Kidney (tissue), 14 donors: Measurements from ENCODE around the gene NRIP3. TPM values are rescaled to one million over a fixed set of nuclear protein-coding genes. Genes with fewer than 3 reads are reported as not detected.
"Not testable (repeated sequence)": the region's sequence is repeated elsewhere in the genome, so short reads cannot be mapped to it uniquely, and the experiment has no call there.

ENCODE experiments used
- DNase-seq, 5 donors: peaks; one replicate each; pipeline ENCODE4 v3.0.0-alpha.2; 2013 to 2020
- FAIRE-seq: peaks from 2 replicates; lab custom pipeline; 2012; peaks lifted over from hg19 to GRCh38; lab: Jason Lieb, UNC
- H3K27ac ChIP-seq, 2 donors: one replicate each; pipeline ENCODE4 v1.7.0; 2013; ENCODE audit warnings: low read depth in 2 of 2, low read length in 2 of 2, inconsistent platforms in 1 of 2
- H3K27me3 ChIP-seq: one replicate; pipeline ENCODE4 v1.7.1; 2013; ENCODE audit warnings: low read length, inconsistent platforms; ENCODE audit not compliant: control insufficient read depth, insufficient read depth
- H3K36me3 ChIP-seq, 3 donors: one replicate each; pipeline versions ENCODE4 v1.7.0 to v1.7.1; 2013; ENCODE audit warnings: low read length in 3 of 3, control low read depth in 1 of 3, inconsistent platforms in 1 of 3; ENCODE audit not compliant: insufficient read depth in 3 of 3, control insufficient read depth in 2 of 3
- H3K4me1 ChIP-seq, 3 donors: one replicate each; pipeline versions ENCODE4 v1.7.0 to v1.7.1; 2013; ENCODE audit warnings: low read length in 3 of 3, inconsistent platforms in 1 of 3, low read depth in 1 of 3; ENCODE audit not compliant: control insufficient read depth in 2 of 3, insufficient read depth in 2 of 3
- H3K4me3 ChIP-seq, 3 donors: one replicate each; pipeline versions ENCODE4 v1.7.0 to v1.8.1; 2013; ENCODE audit warnings: low read length in 3 of 3, control low read depth in 1 of 3, inconsistent platforms in 1 of 3
- H3K9ac ChIP-seq, 3 donors: one replicate each; pipeline versions ENCODE4 v1.7.0 to v1.7.1; 2013; ENCODE audit warnings: low read length in 3 of 3, control low read depth in 1 of 3, inconsistent platforms in 1 of 3
- H3K9me3 ChIP-seq, 3 donors: one replicate each; pipeline versions ENCODE4 v1.7.0 to v1.7.1; 2013; ENCODE audit warnings: low read length in 3 of 3, control low read depth in 1 of 3, inconsistent platforms in 1 of 3; ENCODE audit not compliant: control insufficient read depth in 2 of 3, insufficient read depth in 1 of 3
- CTCF ChIP-seq: IDR thresholded peaks from 3 replicates; pipeline ENCODE4 v1.5.1; 2012; ENCODE audit warnings: mild to moderate bottlenecking, moderate library complexity, borderline replicate concordance; ENCODE audit not compliant: insufficient read depth; ENCODE audit errors: extremely low read depth
- intact Hi-C: fragments of 100-400 bp; cut with DNase I; formaldehyde crosslinking; loops from one replicate; pipeline ENCODE4 v1.11.1; 2022
- polyA plus RNA-seq: library from polyadenylated mRNA; stranded (reverse); fragments of 350-450 nt; fragmentation: Illumina TruSeq; extraction: RNeasy Lipid Tissue Mini Kit (QIAGEN cat#74804); gene quantifications from one replicate; pipeline ENCODE4 v1.2.3, GENCODE V29; 2014; ENCODE audit warnings: low read depth, low replicate concordance; ENCODE audit not compliant: insufficient read depth
- total RNA-seq: library from RNA; stranded (reverse); fragmentation: NEBNext Ultra II Directional; extraction: Animal tissue kit (Norgen Biotek cat#: 25700); gene quantifications from one replicate; pipeline ENCODE4 v1.2.1, GENCODE V29; 2021
- donor health status: control.
- donor health status: control.
- donor health status: control.
- donor health status: control.
- donor health status: control.
- donor health status: DM: yes; HTN: yes; CAD: no.
- donor health status: Normal renal cell carcinoma (clear cell type).

NRIP3 gene
- total and polyA plus RNA-seq, 2 donors from 2014 or later: 1.1 to 1.6 TPM

- Histone ChIP-seq H3K9ac (no peak overlapping the region), H3K27ac (no peak overlapping the region), H3K4me3 (no peak overlapping the region), H3K36me3 (no peaks in the 10 kb centered on the region), H3K4me1 (peaks cover 0 to 4% (median 0%) of the 10 kb centered on the region in 3 donors), H3K9me3 (no peaks in the 10 kb centered on the region), H3K27me3 (no peaks in the 10 kb centered on the region)
- peak in 4 of 5 donors; percentile 67 to 87 (median 70) for DNase-seq
- TF ChIP-seq CTCF: peak; percentile 84
- intact Hi-C loops: loop anchor here (10.0 kb wide), 1 partner anchor 119 kb away; no protein-coding TSS in a partner anchor
- FAIRE-seq: no peak
Measured at GRCh38 chr11:9015677-9016076, 11.9 kb upstream of the NRIP3 start.

- no peak overlapping the region for H3K9ac ChIP-seq
- H3K9me3 ChIP-seq: no peaks in the 10 kb centered on the region
- TF ChIP-seq CTCF: no peak
- no peak overlapping the region for H3K4me3 ChIP-seq
- H3K4me1 ChIP-seq: peaks cover 0 to 4% (median 0%) of the 10 kb centered on the region in 3 donors
- no peak overlapping the region for H3K27ac ChIP-seq
- no peaks in the 10 kb centered on the region for H3K36me3 ChIP-seq
- intact Hi-C loops: loop anchor here (10.0 kb wide), 1 partner anchor 120 kb away; no protein-coding TSS in a partner anchor
- DNase-seq: no peak
- H3K27me3 ChIP-seq: no peaks in the 10 kb centered on the region
- FAIRE-seq: no peak
Measured at GRCh38 chr11:9014826-9015225, 11.0 kb upstream of the NRIP3 start.

GRCh38 chr11:9013373-9013772 is 9.6 kb upstream of the NRIP3 start:
- H3K4me1 ChIP-seq: peaks cover 0 to 4% (median 0%) of the 10 kb centered on the region in 3 donors
- TF ChIP-seq CTCF: no peak
- H3K4me3 ChIP-seq: no peak overlapping the region
- FAIRE-seq (no peak), DNase-seq (no peak)
- no peak overlapping the region for H3K27ac ChIP-seq
- no peaks in the 10 kb centered on the region for H3K27me3 ChIP-seq
- intact Hi-C loops: loop anchor here (10.0 kb wide), 1 partner anchor 121 kb away; no protein-coding TSS in a partner anchor
- H3K9me3 ChIP-seq: no peaks in the 10 kb centered on the region
- no peaks in the 10 kb centered on the region for H3K36me3 ChIP-seq
- no peak overlapping the region for H3K9ac ChIP-seq

- DNase-seq, FAIRE-seq, H3K36me3 ChIP-seq, H3K27ac ChIP-seq, H3K4me1 ChIP-seq, H3K9me3 ChIP-seq, intact Hi-C loops, H3K9ac ChIP-seq, H3K27me3 ChIP-seq, H3K4me3 ChIP-seq: not testable (repeated sequence)
Measured at GRCh38 chr11:9009538-9009937, 5.7 kb upstream of the NRIP3 start.
